SK-N-MC (cell line): ENCODE measurements around the gene TBL1X.

Experiments
- EZH2 ChIP-seq: fragments of 200-600 bp; sonication (generic); IDR thresholded peaks from one replicate; pipeline ENCODE4 v1.6.1; 2017; ENCODE audit warnings: antibody characterized with exemption
- FOXP2 ChIP-seq: optimal IDR thresholded peaks from 2 replicates; pipeline ENCODE3; 2011; ENCODE audit warnings: mild to moderate bottlenecking, moderate library complexity; ENCODE audit not compliant: insufficient read depth; ENCODE audit errors: extremely low read length, control extremely low read depth
- POLR2AphosphoS5 ChIP-seq: IDR thresholded peaks from 2 replicates; pipeline ENCODE4 v1.6.1; 2012; ENCODE audit warnings: mild to moderate bottlenecking, low read depth, low read length, borderline replicate concordance

GRCh38 chrX:9489234-9489633 lies 24.4 kb downstream of the TBL1X start:
- no peak for TF ChIP-seq POLR2AphosphoS5
- TF ChIP-seq EZH2, result no peak
- no peak for TF ChIP-seq FOXP2
